IMR-90 (cell line): ENCODE measurements around the gene SPATS2L. TPM values are rescaled to one million over a fixed set of nuclear protein-coding genes. Genes with fewer than 3 reads are reported as not detected.

Experiments used
- ATAC-seq: fragments of 200-7000 bp; cut with Tn5 transposase; 2 replicates; pipeline ENCODE4 v1.9.1; 2020; ENCODE audit warnings: low read depth, mild to moderate bottlenecking, moderate library complexity
- BruUV-seq: library from RNA; stranded (reverse); fragments of 400-500 nt; replicated peaks from 2 replicates; lab custom pipeline; 2021; lab: Mats Ljungman, UMichigan
- CTCF ChIA-PET: fragments of 300-600 bp; formaldehyde crosslinking; extraction: SDS; loops from one replicate; lab custom pipeline; 2021; ENCODE audit warnings: antibody characterized with exemption; lab: Yijun Ruan, JAX
- POLR2A ChIA-PET: fragments of 300-600 bp; sonication (Branson Sonifier 250); formaldehyde crosslinking; loops from one replicate; lab custom pipeline; 2022; ENCODE audit warnings: antibody characterized with exemption; ENCODE audit not compliant: unreplicated experiment; lab: Charles Lee
- DNase-seq: peaks from one replicate; pipeline ENCODE4 v3.0.0; 2013
- H2AFZ ChIP-seq: replicated peaks from 2 replicates; pipeline ENCODE3; 2013; ENCODE audit warnings: low read length, mild to moderate bottlenecking; ENCODE audit not compliant: poor library complexity
- H2AK5ac ChIP-seq: 2 replicates; pipeline ENCODE4 v1.6.1; 2013; ENCODE audit warnings: low read depth, low read length, inconsistent platforms
- H2AK9ac ChIP-seq: replicated peaks from 2 replicates; pipeline ENCODE3; 2013; ENCODE audit warnings: mild to moderate bottlenecking, low read depth, low read length, moderate library complexity; ENCODE audit not compliant: poor library complexity
- H2BK120ac ChIP-seq: 2 replicates; pipeline ENCODE4 v1.6.1; 2013; ENCODE audit warnings: low read depth, low read length, inconsistent platforms
- H2BK15ac ChIP-seq: 3 replicates; pipeline ENCODE4 v1.6.1; 2013; ENCODE audit warnings: low read depth, low read length, inconsistent platforms
- H2BK20ac ChIP-seq: 2 replicates; pipeline ENCODE4 v1.6.1; 2013; ENCODE audit warnings: low read depth, mild to moderate bottlenecking, inconsistent platforms, low read length, moderate library complexity
- H2BK5ac ChIP-seq: 2 replicates; pipeline ENCODE4 v1.6.1; 2013; ENCODE audit warnings: mild to moderate bottlenecking, low read depth, low read length, inconsistent platforms; ENCODE audit not compliant: poor library complexity, severe bottlenecking
- H3K14ac ChIP-seq: replicated peaks from 2 replicates; pipeline ENCODE4 v1.6.1; 2013; ENCODE audit warnings: low read depth, low read length, inconsistent platforms
- H3K18ac ChIP-seq: 2 replicates; pipeline ENCODE4 v1.6.1; 2013; ENCODE audit warnings: low read depth, low read length, control low read depth
- H3K23ac ChIP-seq: 2 replicates; pipeline ENCODE4 v1.6.1; 2013; ENCODE audit warnings: low read depth, low read length, inconsistent platforms
- H3K27ac ChIP-seq: 2 replicates; pipeline ENCODE4 v1.5.1; 2013; ENCODE audit warnings: mild to moderate bottlenecking, control low read depth, low read length; ENCODE audit not compliant: insufficient read depth
- H3K27me3 ChIP-seq: 2 replicates; pipeline ENCODE4 v1.6.1; 2013; ENCODE audit warnings: low read length; ENCODE audit not compliant: control insufficient read depth, insufficient read depth
- H3K36me3 ChIP-seq: 2 replicates; pipeline ENCODE4 v1.6.1; 2013; ENCODE audit warnings: low read length, mixed read lengths; ENCODE audit not compliant: control insufficient read depth, insufficient read depth
- H3K4ac ChIP-seq: 2 replicates; pipeline ENCODE4 v1.6.1; 2013; ENCODE audit warnings: low read depth, low read length, inconsistent platforms
- H3K4me1 ChIP-seq: 2 replicates; pipeline ENCODE4 v1.6.1; 2013; ENCODE audit warnings: low read length, mixed read lengths; ENCODE audit not compliant: control insufficient read depth, insufficient read depth
- H3K4me2 ChIP-seq: 2 replicates; pipeline ENCODE4 v1.6.1; 2013; ENCODE audit warnings: low read depth, mild to moderate bottlenecking, control low read depth, low read length, moderate library complexity
- H3K4me3 ChIP-seq: 2 replicates; pipeline ENCODE4 v1.5.1; 2013; ENCODE audit warnings: low read depth, mild to moderate bottlenecking, control low read depth, low read length, moderate library complexity; ENCODE audit not compliant: insufficient read depth
- H3K56ac ChIP-seq: 2 replicates; pipeline ENCODE4 v1.6.1; 2013; ENCODE audit warnings: low read length, inconsistent platforms; ENCODE audit not compliant: insufficient read depth; ENCODE audit errors: extremely low read depth
- H3K79me1 ChIP-seq, 2 experiments: 2 replicates each; pipeline ENCODE4 v1.6.1; 2013; ENCODE audit warnings: low read length in 2 of 2, inconsistent platforms in 1 of 2, low read depth in 1 of 2
- H3K9ac ChIP-seq: 2 replicates; pipeline ENCODE4 v1.6.1; 2013; ENCODE audit warnings: low read depth, low read length, control low read depth
- H3K9me1 ChIP-seq: 2 replicates; pipeline ENCODE4 v1.6.1; 2013; ENCODE audit warnings: low read length, inconsistent platforms; ENCODE audit not compliant: insufficient read depth
- H3K9me3 ChIP-seq: 2 replicates; pipeline ENCODE4 v1.6.1; 2013; ENCODE audit warnings: low read length; ENCODE audit not compliant: control insufficient read depth, insufficient read depth
- H4K20me1 ChIP-seq: 2 replicates; pipeline ENCODE4 v1.6.1; 2013; ENCODE audit warnings: low read length, inconsistent platforms; ENCODE audit not compliant: insufficient read depth
- H4K5ac ChIP-seq: 2 replicates; pipeline ENCODE4 v1.6.1; 2013; ENCODE audit warnings: mild to moderate bottlenecking, low read depth, low read length, control low read depth
- H4K8ac ChIP-seq, 2 experiments: 2 replicates each; pipeline ENCODE4 v1.6.1; 2013; ENCODE audit warnings: low read depth in 2 of 2, low read length in 2 of 2, control low read depth in 1 of 2, inconsistent platforms in 1 of 2
- H4K91ac ChIP-seq: 2 replicates; pipeline ENCODE4 v1.6.1; 2013; ENCODE audit warnings: low read depth, low read length, inconsistent platforms; ENCODE audit not compliant: insufficient read depth
- BHLHE40 ChIP-seq: fragments of 150-350 bp; IDR thresholded peaks from 2 replicates; pipeline ENCODE4 v1.6.1; 2016; ENCODE audit warnings: mild to moderate bottlenecking, low read depth, low read length
- CEBPB ChIP-seq: IDR thresholded peaks from 2 replicates; pipeline ENCODE4 v1.6.1; 2012; ENCODE audit warnings: low read depth, low read length, improper control_type of control experiment
- NFE2L2 ChIP-seq: fragments of 150-350 bp; IDR thresholded peaks from 2 replicates; pipeline ENCODE4 v1.6.1; 2016; ENCODE audit warnings: low read depth, mild to moderate bottlenecking, low read length
- POLR2A ChIP-seq: IDR thresholded peaks from 2 replicates; pipeline ENCODE4 v1.6.1; 2012; ENCODE audit warnings: mild to moderate bottlenecking, low read depth, low read length
- SMC3 ChIP-seq: fragments of 150-350 bp; IDR thresholded peaks from 2 replicates; pipeline ENCODE4 v1.6.1; 2016; ENCODE audit warnings: low read depth, mild to moderate bottlenecking, antibody characterized with exemption, low read length, moderate library complexity
- WGBS, 2 experiments: methylation state at CpG; one replicate each; pipeline versions ENCODE4 v1.1.5 to v1.1.7; 2013; ENCODE audit warnings: missing lambda C conversion rate in 2 of 2; ENCODE audit not compliant: insufficient read length in 1 of 2; ENCODE audit errors: extremely low coverage in 2 of 2; 5-methylcytosine and 5-hydroxymethylcytosine counted together
- dilution Hi-C: fragments of 300-500 bp; cut with HindIII; formaldehyde crosslinking; loops from one replicate; pipeline ENCODE4 v1.14.3; 2018; ENCODE audit warnings: low sequenced_read_pairs; ENCODE audit not compliant: unreplicated experiment
- in situ Hi-C: fragments of 300-500 bp; cut with MboI; formaldehyde crosslinking; loops from 3 replicates; pipeline ENCODE4 v1.14.3; 2019; ENCODE audit warnings: low sequenced_read_pairs, inconsistent platforms, mixed read lengths
- intact Hi-C: fragments of 100-400 bp; cut with micrococcal nuclease; formaldehyde crosslinking; loops from 2 replicates; pipeline ENCODE4 v1.10.0; 2022
- polyA plus RNA-seq, 3 experiments: library from polyadenylated mRNA; depleted of rRNA; stranded (reverse); fragments of >200 nt; gene quantifications; 2 replicates each; pipeline ENCODE4 v1.2.3, GENCODE V29; 2012; ENCODE audit warnings: low replicate concordance in 1 of 3
- total RNA-seq: library from RNA; depleted of rRNA; stranded (reverse); fragments of >200 nt; gene quantifications from 2 replicates; pipeline ENCODE4 v1.2.3, GENCODE V29; 2012

SPATS2L gene
- total and polyA plus RNA-seq, 2 of the 4 experiments (the other 2 are of a cell fraction): 118 to 155 TPM

GRCh38 chr2:200406379-200406778 is 99.9 kb downstream of the SPATS2L start:
- peaks cover 8% of the 10 kb centered on the region; the same call in 1 of the 2 replicates for H4K20me1 ChIP-seq
- H4K8ac ChIP-seq: peak overlapping the region; percentile 88 to 96
- H3K9ac ChIP-seq: peak overlapping the region; percentile 69
- peak overlapping the region; percentile 99 for H2BK5ac ChIP-seq
- H3K4ac ChIP-seq: peak overlapping the region; percentile 97
- WGBS, 2 experiments: no CpG with 5 or more reads among the region's 2 CpGs
- DNase-seq (peak; percentile 24), ATAC-seq (no peak)
- H2BK20ac ChIP-seq: peak overlapping the region; percentile 97
- peak overlapping the region; percentile 96 for H3K23ac ChIP-seq
- peak overlapping the region; percentile 92; the same call in 1 of the 2 replicates for H3K18ac ChIP-seq
- no peak overlapping the region for H2AK9ac ChIP-seq
- peak overlapping the region; percentile 94 for H3K27ac ChIP-seq
- H3K4me2 ChIP-seq: peak overlapping the region; percentile 52
- ChIA-PET POLR2A (no interaction called here), CTCF (interaction anchor here (0.7 kb wide), 2 partner anchors 91 to 104 kb away, joined by 4 read pairs; no protein-coding TSS in a partner anchor)
- H3K9me3 ChIP-seq: peaks cover 2% of the 10 kb centered on the region; the same call in 1 of the 2 replicates
- H3K79me1 ChIP-seq: peaks cover 59 to 71% of the 10 kb centered on the region in 2 experiments
- no TSS peak for BruUV-seq
- TF ChIP-seq SMC3 (no peak), CEBPB (no peak), BHLHE40 (no peak), POLR2A (no peak), NFE2L2 (no peak)
- H2BK120ac ChIP-seq: peak overlapping the region; percentile 98
- no peak overlapping the region for H3K4me3 ChIP-seq
- peak overlapping the region; percentile 96 for H4K91ac ChIP-seq
- peaks cover 14% of the 10 kb centered on the region for H3K9me1 ChIP-seq
- H3K4me1 ChIP-seq: peaks cover 27% of the 10 kb centered on the region
- peak overlapping the region; percentile 94 for H2AK5ac ChIP-seq
- in situ Hi-C loops (no loop called here), intact Hi-C loops (loop anchor here (5.0 kb wide), 1 partner anchor 99 kb away; the partner anchor contains the start of gene SPATS2L), dilution Hi-C loops (no loop called here)
- peak overlapping the region; percentile 95 for H3K14ac ChIP-seq
- H4K5ac ChIP-seq: peak overlapping the region; percentile 50; the same call in 1 of the 2 replicates
- peaks cover 8% of the 10 kb centered on the region for H3K36me3 ChIP-seq
- H3K56ac ChIP-seq: peak overlapping the region; percentile 96
- H2BK15ac ChIP-seq: peak overlapping the region; percentile 94
- no peaks in the 10 kb centered on the region for H3K27me3 ChIP-seq
- no peak overlapping the region for H2AFZ ChIP-seq
